T-cell (primary cell): ENCODE results near the gene ACYP2. TPM values are rescaled to one million over a fixed set of nuclear protein-coding genes. Genes with fewer than 3 reads are reported as not detected.
"Not testable (repeated sequence)": the region's sequence is repeated elsewhere in the genome, so short reads cannot be mapped to it uniquely, and the experiment has no call there.

ENCODE experiments used
- ATAC-seq, 4 experiments: fragments of 200-7000 bp in 3 of 4; fragments of 150-1000 bp in 1 of 4; cut with Tn5 transposase; replicated peaks in 1 of 4; 1 replicate in 3 of 4; 2 replicates in 1 of 4; pipeline ENCODE4 v1.10.0; 2021; ENCODE audit warnings: moderate library complexity in 3 of 4, mild to moderate bottlenecking in 2 of 4, moderate number of reproducible peaks in 1 of 4
- CTCF ChIA-PET, 2 donors: fragments of 300-600 bp; sonication (Branson Sonifier 250); formaldehyde crosslinking; loops; one replicate each; lab custom pipeline; 2022; ENCODE audit warnings: antibody characterized with exemption in 2 of 2; lab: Charles Lee
- POLR2A ChIA-PET, 2 donors: fragments of 300-600 bp; sonication (Branson Sonifier 250); formaldehyde crosslinking; loops; one replicate each; lab custom pipeline; 2022; ENCODE audit warnings: antibody characterized with exemption in 2 of 2; lab: Charles Lee
- DNase-seq, 35 experiments: peaks; one replicate each; pipeline versions ENCODE4 v3.0.0 to v3.0.0-alpha.2; 2013 to 2023
- H3K27ac ChIP-seq: one replicate; pipeline ENCODE4 v1.5.1; 2013; ENCODE audit warnings: low read length
- H3K27me3 ChIP-seq, 2 experiments: replicated peaks in 1 of 2; 1 replicate in 1 of 2; 2 replicates in 1 of 2; pipeline versions ENCODE4 v1.6.1 to v1.7.0; 2013; ENCODE audit warnings: low read length in 1 of 2, mixed read lengths in 1 of 2; ENCODE audit not compliant: control insufficient read depth in 2 of 2, insufficient read depth in 2 of 2; ENCODE audit errors: extremely low read depth in 1 of 2
- H3K36me3 ChIP-seq, 2 donors: 1 replicate in 1 of 2; 2 replicates in 1 of 2; pipeline versions ENCODE4 v1.6.1 to v1.7.0; 2013; ENCODE audit warnings: low read length in 1 of 2; ENCODE audit not compliant: control insufficient read depth in 2 of 2, insufficient read depth in 1 of 2; ENCODE audit errors: extremely low read depth in 1 of 2
- H3K4me1 ChIP-seq, 2 experiments: 1 replicate in 1 of 2; 2 replicates in 1 of 2; pipeline versions ENCODE4 v1.6.1 to v1.7.0; 2013; ENCODE audit warnings: low read length in 2 of 2, mixed read lengths in 1 of 2; ENCODE audit not compliant: insufficient read depth in 2 of 2, control insufficient read depth in 1 of 2; ENCODE audit errors: extremely low read depth in 1 of 2
- H3K4me3 ChIP-seq, 2 donors: 1 replicate in 1 of 2; 2 replicates in 1 of 2; pipeline versions ENCODE4 v1.5.1 to v1.7.0; 2013; ENCODE audit warnings: mild to moderate bottlenecking in 2 of 2, low read length in 1 of 2, moderate library complexity in 1 of 2; ENCODE audit not compliant: control insufficient read depth in 1 of 2; ENCODE audit errors: extremely low read depth in 1 of 2
- H3K9me3 ChIP-seq: 2 replicates; pipeline ENCODE4 v1.7.0; 2013
- H3K27ac Mint-ChIP-seq, 2 donors: one replicate each; pipeline ENCODE4 v1.8.0; 2020 to 2021; ENCODE audit warnings: mild to moderate bottlenecking in 2 of 2, mixed read lengths in 2 of 2
- H3K27me3 Mint-ChIP-seq, 2 donors: one replicate each; pipeline ENCODE4 v1.8.0; 2021 to 2022; ENCODE audit warnings: mixed read lengths in 2 of 2
- H3K36me3 Mint-ChIP-seq: one replicate; pipeline ENCODE4 v1.8.0; 2021; ENCODE audit warnings: mixed read lengths
- H3K4me1 Mint-ChIP-seq, 3 donors: one replicate each; pipeline ENCODE4 v1.8.0; 2020 to 2022; ENCODE audit warnings: mixed read lengths in 3 of 3, mild to moderate bottlenecking in 1 of 3
- H3K4me3 Mint-ChIP-seq, 3 donors: one replicate each; pipeline ENCODE4 v1.8.0; 2020 to 2022; ENCODE audit warnings: mild to moderate bottlenecking in 3 of 3, mixed read lengths in 3 of 3, moderate library complexity in 3 of 3
- H3K9me3 Mint-ChIP-seq, 3 donors: one replicate each; pipeline ENCODE4 v1.8.0; 2020 to 2022; ENCODE audit warnings: mixed read lengths in 3 of 3
- WGBS: methylation state at CpG from one replicate; pipeline ENCODE4 v1.1.5; 2013; ENCODE audit warnings: missing lambda C conversion rate; ENCODE audit not compliant: insufficient coverage; 5-methylcytosine and 5-hydroxymethylcytosine counted together
- total RNA-seq, 35 experiments: library from RNA in 6 of 35; stranded (reverse) in 6 of 35; fragments of 120-200 nt in 1 of 35; gene quantifications; one replicate each; pipeline versions ENCODE4 v1.2.1 to v1.2.4 and lab custom pipeline; 2013 to 2026

The ACYP2 gene
- total RNA-seq (10 to 100 TPM; 13.8 to 18.8 (median 15.3) TPM), total RNA-seq (lab: John Stamatoyannopoulos, UW) (3.7 to 17.4 (median 11.8) reads per million in 29 experiments)
- total RNA-seq (2013) = 13.4 TPM

GRCh38 chr2:54115284-54116137 is at the start of gene ACYP2:
Gene ACYP2, plus strand, starts transcription at chr2:54115615.
- under 1% methylated on average over 49 of the region's 57 CpGs for WGBS
- Histone ChIP-seq H3K27me3 (no peaks in the 10 kb centered on the region), H3K36me3 (peaks cover 0 to 5% of the 10 kb centered on the region in 2 donors), H3K9me3 (no peaks in the 10 kb centered on the region), H3K4me1 (peaks cover 4 to 6% of the 10 kb centered on the region in 2 experiments), H3K27ac (peak within 1 kb of the TSS; percentile 96), H3K4me3 (peak within 1 kb of the TSS; percentile 68 to 79)
- peak within 1 kb of the TSS; percentile 99 for H3K27ac Mint-ChIP-seq
- ChIA-PET POLR2A (interaction anchor here (0.6 to 1.5 kb wide), 5 partner anchors 10 to 1580 kb away, joined by 3 to 17 read pairs (median 5); partner anchors contain the start of gene PSME4 (in 1 of the 2)), CTCF (interaction anchor here (0.7 to 1.9 kb wide), 5 partner anchors 8 to 600 kb away, joined by 3 to 5 read pairs (median 4); no protein-coding TSS in a partner anchor)
- H3K4me3 Mint-ChIP-seq = peak within 1 kb of the TSS; percentile 94 to 98 (median 94)
- DNase-seq = peak; percentile 74 to 95 (median 85)
- H3K36me3 Mint-ChIP-seq = peaks cover 19% of the 10 kb centered on the region
- H3K4me1 Mint-ChIP-seq = peaks cover 12 to 22% (median 18%) of the 10 kb centered on the region in 3 donors
- ATAC-seq = peak; percentile 85 to 87 (median 86)
- H3K27me3 Mint-ChIP-seq = no peaks in the 10 kb centered on the region
- H3K9me3 Mint-ChIP-seq = peaks cover 0 to 4% (median 4%) of the 10 kb centered on the region in 3 donors

GRCh38 chr2:54065891-54066290 is 49.5 kb upstream of the ACYP2 start:
- POLR2A ChIA-PET = no interaction called here
- no peaks in the 10 kb centered on the region for H3K27me3 ChIP-seq
- Mint-ChIP-seq H3K4me3 (no peak overlapping the region), H3K36me3 (peaks cover 43% of the 10 kb centered on the region), H3K27me3 (no peaks in the 10 kb centered on the region), H3K4me1 (no peaks in the 10 kb centered on the region), H3K27ac (no peak overlapping the region), H3K9me3 (no peaks in the 10 kb centered on the region)
- no peak overlapping the region for H3K4me3 ChIP-seq
- CTCF ChIA-PET = no interaction called here
- H3K9me3 ChIP-seq = no peaks in the 10 kb centered on the region
- WGBS = 100% methylated on average over 2 of the region's 6 CpGs
- DNase-seq = no peak
- no peaks in the 10 kb centered on the region for H3K4me1 ChIP-seq
- no peaks in the 10 kb centered on the region for H3K36me3 ChIP-seq
- H3K27ac ChIP-seq = no peak overlapping the region
- ATAC-seq = no peak

- POLR2A ChIA-PET = no interaction called here
- no peak for ATAC-seq
Measured at GRCh38 chr2:54067851-54068375, 47.5 kb upstream of the ACYP2 start.

GRCh38 chr2:54072483-54072882 is 42.9 kb upstream of the ACYP2 start:
- H3K27me3 Mint-ChIP-seq, H3K9me3 Mint-ChIP-seq, H3K36me3 ChIP-seq, H3K27ac Mint-ChIP-seq, ATAC-seq, POLR2A ChIA-PET, H3K4me1 ChIP-seq, DNase-seq, H3K4me3 Mint-ChIP-seq, H3K4me3 ChIP-seq, H3K27ac ChIP-seq, H3K9me3 ChIP-seq, H3K4me1 Mint-ChIP-seq, H3K27me3 ChIP-seq: not testable (repeated sequence)
- WGBS = no CpG with 5 or more reads among the region's 2 CpGs
- CTCF ChIA-PET = interaction anchor here in 1 of 2 donors (0.6 kb wide), 1 partner anchor 241 kb away, joined by 3 read pairs; no protein-coding TSS in a partner anchor
- peaks cover 15% of the 10 kb centered on the region for H3K36me3 Mint-ChIP-seq

More at GRCh38 chr2:54067851-54068375, 47.5 kb upstream of the ACYP2 start:
- Histone ChIP-seq H3K4me3 (no peak overlapping the region), H3K9me3 (no peaks in the 10 kb centered on the region), H3K36me3 (no peaks in the 10 kb centered on the region), H3K27ac (no peak overlapping the region), H3K4me1 (no peaks in the 10 kb centered on the region), H3K27me3 (no peaks in the 10 kb centered on the region)
- CTCF ChIA-PET = no interaction called here
- WGBS = no CpG with 5 or more reads among the region's 5 CpGs
- no peak overlapping the region for H3K4me3 Mint-ChIP-seq
- peaks cover 36% of the 10 kb centered on the region for H3K36me3 Mint-ChIP-seq
- no peaks in the 10 kb centered on the region for H3K4me1 Mint-ChIP-seq
- no peaks in the 10 kb centered on the region for H3K27me3 Mint-ChIP-seq
- no peak for DNase-seq
- no peak overlapping the region for H3K27ac Mint-ChIP-seq
- H3K9me3 Mint-ChIP-seq = no peaks in the 10 kb centered on the region

GRCh38 chr2:54073796-54074195 is 41.6 kb upstream of the ACYP2 start:
- no CpG with 5 or more reads among the region's 1 CpG for WGBS
- DNase-seq (no peak), ATAC-seq (peak in 2 of 4 experiments; percentile 49 to 68)
- ChIA-PET POLR2A (no interaction called here), CTCF (no interaction called here)
- Mint-ChIP-seq H3K4me3 (no peak overlapping the region), H3K27ac (no peak overlapping the region), H3K9me3 (no peaks in the 10 kb centered on the region), H3K4me1 (peaks cover 0 to 10% (median 9%) of the 10 kb centered on the region in 3 donors), H3K36me3 (peaks cover 8% of the 10 kb centered on the region), H3K27me3 (no peaks in the 10 kb centered on the region)
- Histone ChIP-seq H3K36me3 (no peaks in the 10 kb centered on the region), H3K9me3 (no peaks in the 10 kb centered on the region), H3K27me3 (no peaks in the 10 kb centered on the region), H3K4me3 (no peak overlapping the region), H3K27ac (no peak overlapping the region), H3K4me1 (no peaks in the 10 kb centered on the region)

- DNase-seq (no peak), ATAC-seq (no peak)
- Histone ChIP-seq H3K36me3 (no peaks in the 10 kb centered on the region), H3K9me3 (no peaks in the 10 kb centered on the region), H3K4me1 (no peaks in the 10 kb centered on the region), H3K4me3 (no peak overlapping the region), H3K27me3 (no peaks in the 10 kb centered on the region), H3K27ac (no peak overlapping the region)
- ChIA-PET CTCF (no interaction called here), POLR2A (no interaction called here)
- Mint-ChIP-seq H3K9me3 (no peaks in the 10 kb centered on the region), H3K4me1 (peaks cover 0 to 10% (median 9%) of the 10 kb centered on the region in 3 donors), H3K36me3 (peaks cover 8% of the 10 kb centered on the region), H3K27ac (no peak overlapping the region), H3K27me3 (no peaks in the 10 kb centered on the region), H3K4me3 (no peak overlapping the region)
- 100% methylated on average over 4 of the region's 9 CpGs for WGBS
Measured at GRCh38 chr2:54074606-54075341, 40.6 kb upstream of the ACYP2 start.
